SK-N-SH (cell line): Measurements from ENCODE around the gene SLC22A4.

Source experiments
- CTCF ChIP-seq: fragments of 200-600 bp; sonication (generic); IDR thresholded peaks from 2 replicates; pipeline ENCODE4 v1.6.1; 2017; ENCODE audit warnings: antibody characterized with exemption, mild to moderate bottlenecking, moderate library complexity
- POLR2AphosphoS5 ChIP-seq: IDR thresholded peaks from 2 replicates; pipeline ENCODE4 v1.6.1; 2012; ENCODE audit warnings: low read depth, low read length

- TF ChIP-seq CTCF (no peak), POLR2AphosphoS5 (peak; percentile 59; the same call in 1 of the 2 replicates)
Observed at GRCh38 chr5:132389585-132390286, 95.5 kb downstream of the SLC22A4 start.
